GM12874 (cell line): ENCODE results near the gene ASAP2.

ENCODE experiments used
- CTCF ChIP-seq: IDR thresholded peaks from 2 replicates; pipeline ENCODE4 v1.5.1; 2011; ENCODE audit warnings: low read depth, mild to moderate bottlenecking, control low read depth, low read length, moderate library complexity; ENCODE audit not compliant: insufficient read depth

ASAP2 gene

GRCh38 chr2:9275399-9275798 lies 68.8 kb downstream of the ASAP2 start:
- no peak for TF ChIP-seq CTCF

- no peak for TF ChIP-seq CTCF
These were observed 69.5 kb downstream of the ASAP2 start for GRCh38 chr2:9276074-9276473.

- no peak for TF ChIP-seq CTCF
These were observed 70.4 kb downstream of the ASAP2 start for GRCh38 chr2:9276901-9277451.

- TF ChIP-seq CTCF = no peak
These were observed 71.8 kb downstream of the ASAP2 start for GRCh38 chr2:9278439-9278838.

GRCh38 chr2:9279426-9279825 lies 72.8 kb downstream of the ASAP2 start:
- TF ChIP-seq CTCF = no peak

GRCh38 chr2:9280224-9280623 lies 73.6 kb downstream of the ASAP2 start:
- no peak for TF ChIP-seq CTCF

- TF ChIP-seq CTCF = no peak
These were observed 74.5 kb downstream of the ASAP2 start for GRCh38 chr2:9281145-9281544.
